B cell (primary cell): ENCODE measurements around the gene RFC2.

Experiments
- EZH2 ChIP-seq: IDR thresholded peaks from 2 replicates; pipeline ENCODE4 v1.6.1; 2012; ENCODE audit warnings: borderline replicate concordance, low read depth, mild to moderate bottlenecking, moderate library complexity, low read length; ENCODE audit not compliant: insufficient read depth, poor library complexity, severe bottlenecking
- TF ChIP-seq, protein P1 (sequence below): fragments of 200-600 bp; IDR thresholded peaks from one replicate; pipeline ENCODE4 v1.8.0; 2022; ENCODE audit warnings: antibody characterized with exemption, mild to moderate bottlenecking

DNA sequence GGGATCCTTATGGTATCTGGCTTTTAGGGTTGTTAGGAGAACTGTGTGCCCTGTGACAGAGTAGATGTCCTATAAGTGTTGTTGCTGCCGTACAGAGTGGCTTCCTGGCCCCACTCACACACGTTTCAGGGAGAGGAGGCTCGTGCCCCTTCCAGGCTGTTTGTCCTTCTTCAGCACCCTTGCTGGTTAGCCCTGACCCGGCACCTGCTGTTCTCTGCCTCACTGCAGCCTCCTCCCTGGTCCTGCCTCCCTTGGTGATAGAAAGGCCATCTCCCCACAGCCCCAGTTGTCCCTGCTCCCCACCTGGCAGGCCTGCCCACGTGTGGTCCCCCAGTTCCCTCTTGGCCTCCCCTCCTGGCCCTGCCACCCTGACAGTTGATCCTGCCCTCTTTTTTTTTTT lies 37.3 kb upstream of the RFC2 start:
- TF ChIP-seq EZH2: no peak
- TF ChIP-seq, protein P1, sequence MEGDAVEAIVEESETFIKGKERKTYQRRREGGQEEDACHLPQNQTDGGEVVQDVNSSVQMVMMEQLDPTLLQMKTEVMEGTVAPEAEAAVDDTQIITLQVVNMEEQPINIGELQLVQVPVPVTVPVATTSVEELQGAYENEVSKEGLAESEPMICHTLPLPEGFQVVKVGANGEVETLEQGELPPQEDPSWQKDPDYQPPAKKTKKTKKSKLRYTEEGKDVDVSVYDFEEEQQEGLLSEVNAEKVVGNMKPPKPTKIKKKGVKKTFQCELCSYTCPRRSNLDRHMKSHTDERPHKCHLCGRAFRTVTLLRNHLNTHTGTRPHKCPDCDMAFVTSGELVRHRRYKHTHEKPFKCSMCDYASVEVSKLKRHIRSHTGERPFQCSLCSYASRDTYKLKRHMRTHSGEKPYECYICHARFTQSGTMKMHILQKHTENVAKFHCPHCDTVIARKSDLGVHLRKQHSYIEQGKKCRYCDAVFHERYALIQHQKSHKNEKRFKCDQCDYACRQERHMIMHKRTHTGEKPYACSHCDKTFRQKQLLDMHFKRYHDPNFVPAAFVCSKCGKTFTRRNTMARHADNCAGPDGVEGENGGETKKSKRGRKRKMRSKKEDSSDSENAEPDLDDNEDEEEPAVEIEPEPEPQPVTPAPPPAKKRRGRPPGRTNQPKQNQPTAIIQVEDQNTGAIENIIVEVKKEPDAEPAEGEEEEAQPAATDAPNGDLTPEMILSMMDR: no peak
